Measurements from ENCODE around the gene IRF6. TPM values are rescaled to one million over a fixed set of nuclear protein-coding genes. Genes with fewer than 3 reads are reported as not detected.

IRF6 gene
- total RNA-seq, 1 experiment from 2014 or later, result 61.6 TPM

GRCh38 chr1:209751627-209752231 is 54.2 kb downstream of the IRF6 start:
- Histone ChIP-seq H3K4me2 (ENCODE audit: low read length) (no peak overlapping the region), H3K79me2 (ENCODE audit: low read length) (no peaks in the 10 kb centered on the region), H3K4me1 (ENCODE audit: insufficient read depth, low read length) (peaks cover 14% of the 10 kb centered on the region), H3K27me3 (ENCODE audit: low read length) (no peaks in the 10 kb centered on the region), H3K9ac (ENCODE audit: low read length) (no peak overlapping the region), H2AFZ (ENCODE audit: low read length) (no peak overlapping the region), H3K9me2 (replicated peaks; ENCODE audit: low read length) (no peaks in the 10 kb centered on the region), H3K27ac (ENCODE audit: low read length) (no peak overlapping the region), H4K20me1 (ENCODE audit: low read length) (no peaks in the 10 kb centered on the region), H3K36me3 (ENCODE audit: low read depth, low read length) (no peaks in the 10 kb centered on the region), H3K9me3 (ENCODE audit: low read length) (no peaks in the 10 kb centered on the region), H3K4me3 (ENCODE audit: low read length) (no peak overlapping the region), H3F3A (ENCODE audit: low read length, unreplicated experiment) (no peaks in the 10 kb centered on the region)
- intact Hi-C loops (cut with micrococcal nuclease), result no loop called here
- no peak for ATAC-seq
- DNase-seq, result no peak
- CTCF ChIA-PET, result no interaction called here
- TF ChIP-seq CTCF (conservative IDR thresholded peaks at IDR 0.05; ENCODE audit: low read depth, low read length) (no peak), EZH2phosphoT487 (IDR thresholded peaks at IDR 0.05; ENCODE audit: borderline replicate concordance, low read length) (no peak), EZH2 (IDR thresholded peaks at IDR 0.05; ENCODE audit: low read length, unreplicated experiment) (no peak)
- BruUV-seq (replicated peaks), result no TSS peak
- POLR2A ChIA-PET (ENCODE audit: unreplicated experiment), result no interaction called here

- Histone ChIP-seq H4K20me1 (ENCODE audit: low read length) (no peaks in the 10 kb centered on the region), H3F3A (ENCODE audit: low read length, unreplicated experiment) (no peaks in the 10 kb centered on the region), H3K4me2 (ENCODE audit: low read length) (no peak overlapping the region), H3K9ac (ENCODE audit: low read length) (no peak overlapping the region), H3K4me3 (ENCODE audit: low read length) (no peak overlapping the region), H3K9me2 (replicated peaks; ENCODE audit: low read length) (no peaks in the 10 kb centered on the region), H3K4me1 (ENCODE audit: insufficient read depth, low read length) (peaks cover 19% of the 10 kb centered on the region), H3K9me3 (ENCODE audit: low read length) (no peaks in the 10 kb centered on the region), H3K27ac (ENCODE audit: low read length) (no peak overlapping the region), H3K27me3 (ENCODE audit: low read length) (no peaks in the 10 kb centered on the region), H3K79me2 (ENCODE audit: low read length) (no peaks in the 10 kb centered on the region), H2AFZ (ENCODE audit: low read length) (0 out of 2 replicates have a peak overlapping the region, but pooled peaks have one; percentile 3), H3K36me3 (ENCODE audit: low read depth, low read length) (no peaks in the 10 kb centered on the region)
- ATAC-seq (no peak), DNase-seq (no peak)
- ChIA-PET CTCF (no interaction called here), POLR2A (ENCODE audit: unreplicated experiment) (no interaction called here)
- BruUV-seq (replicated peaks), result no TSS peak
- TF ChIP-seq EZH2phosphoT487 (IDR thresholded peaks at IDR 0.05; ENCODE audit: borderline replicate concordance, low read length) (no peak), CTCF (conservative IDR thresholded peaks at IDR 0.05; ENCODE audit: low read depth, low read length) (no peak), EZH2 (IDR thresholded peaks at IDR 0.05; ENCODE audit: low read length, unreplicated experiment) (no peak)
- intact Hi-C loops (cut with micrococcal nuclease), result loop anchor here (5.0 kb wide), 1 partner anchor 122 kb away; no protein-coding TSS in a partner anchor
These were observed 56.1 kb downstream of the IRF6 start for GRCh38 chr1:209749670-209750323.

- DNase-seq, result no peak
- no peaks in the 10 kb centered on the region for H3K79me2 ChIP-seq (ENCODE audit: low read length)
- BruUV-seq (replicated peaks), result no TSS peak
- no peaks in the 10 kb centered on the region for H3K9me3 ChIP-seq (ENCODE audit: low read length)
- H3K4me1 ChIP-seq (ENCODE audit: insufficient read depth, low read length), result peaks cover 19% of the 10 kb centered on the region
- H2AFZ ChIP-seq (ENCODE audit: low read length), result 0 out of 2 replicates have a peak overlapping the region, but pooled peaks have one; percentile 3
- no peaks in the 10 kb centered on the region for H4K20me1 ChIP-seq (ENCODE audit: low read length)
- no peaks in the 10 kb centered on the region for H3K9me2 ChIP-seq (replicated peaks; ENCODE audit: low read length)
- no peak overlapping the region for H3K4me2 ChIP-seq (ENCODE audit: low read length)
- ATAC-seq, result no peak
- TF ChIP-seq EZH2phosphoT487 (IDR thresholded peaks at IDR 0.05; ENCODE audit: borderline replicate concordance, low read length), result no peak
- TF ChIP-seq EZH2 (IDR thresholded peaks at IDR 0.05; ENCODE audit: low read length, unreplicated experiment), result no peak
- no peak for TF ChIP-seq CTCF (conservative IDR thresholded peaks at IDR 0.05; ENCODE audit: low read depth, low read length)
- no peak overlapping the region for H3K4me3 ChIP-seq (ENCODE audit: low read length)
- no peak overlapping the region for H3K27ac ChIP-seq (ENCODE audit: low read length)
- no peaks in the 10 kb centered on the region for H3K36me3 ChIP-seq (ENCODE audit: low read depth, low read length)
- ChIA-PET POLR2A (ENCODE audit: unreplicated experiment) (no interaction called here), CTCF (no interaction called here)
- no peaks in the 10 kb centered on the region for H3K27me3 ChIP-seq (ENCODE audit: low read length)
- no peaks in the 10 kb centered on the region for H3F3A ChIP-seq (ENCODE audit: low read length, unreplicated experiment)
- intact Hi-C loops (cut with micrococcal nuclease), result loop anchor here (5.0 kb wide), 1 partner anchor 122 kb away; no protein-coding TSS in a partner anchor
- no peak overlapping the region for H3K9ac ChIP-seq (ENCODE audit: low read length)
These were observed 56.7 kb downstream of the IRF6 start for GRCh38 chr1:209749205-209749604.

All from PC-3 (cell line).